Central memory CD4-positive, alpha-beta T cell (primary cell): Measurements from ENCODE around the gene BLACAT1.
A peak's percentile ranks its signal among the peaks of the same experiment; 100 is the strongest.

Experiments used
- DNase-seq: peaks from one replicate; pipeline ENCODE4 v3.0.0; 2022

BLACAT1 gene

GRCh38 chr1:205453466-205453865 is 2.4 kb downstream of the BLACAT1 start:
- DNase-seq = no peak

DNA sequence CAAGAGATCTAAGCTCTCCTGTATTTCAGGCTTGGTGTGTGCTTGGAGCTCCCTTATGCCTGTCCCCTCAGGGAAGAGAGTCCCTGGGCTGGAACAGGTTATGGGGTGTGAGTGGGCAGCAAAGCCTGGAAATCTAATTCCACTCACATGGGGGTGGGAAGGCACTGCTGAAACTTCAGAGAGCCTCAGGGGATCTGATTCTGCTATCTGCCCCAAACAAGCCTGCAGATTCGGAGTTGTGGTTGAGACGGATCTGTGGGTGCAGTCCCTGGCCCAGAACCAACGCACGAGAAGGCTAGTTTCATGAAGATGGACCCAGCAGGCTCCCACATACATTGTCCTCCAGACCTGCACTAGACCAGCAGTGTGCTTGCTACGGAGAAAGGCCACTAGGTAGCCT is 2.9 kb downstream of the BLACAT1 start:
- no peak for DNase-seq

DNA sequence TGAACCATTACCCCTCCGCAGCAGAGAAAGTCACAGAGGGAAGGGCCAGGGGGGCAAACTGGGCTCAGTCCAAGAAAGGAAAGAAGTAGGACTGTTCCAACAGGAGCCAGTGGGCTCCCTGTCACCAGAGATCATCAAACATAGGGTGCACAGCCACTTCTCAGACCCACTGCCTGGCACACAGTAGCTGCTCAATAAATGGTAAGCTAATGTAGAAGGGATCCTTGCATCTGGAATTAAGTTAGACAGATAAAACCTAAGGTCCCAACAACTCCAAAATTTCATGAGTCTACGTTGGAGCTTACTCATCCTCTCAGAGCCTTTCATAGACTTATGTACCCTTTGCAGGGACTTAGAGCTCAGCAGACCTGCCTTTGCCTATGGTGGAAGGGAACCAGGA is 3.5 kb downstream of the BLACAT1 start:
- no peak for DNase-seq

DNA sequence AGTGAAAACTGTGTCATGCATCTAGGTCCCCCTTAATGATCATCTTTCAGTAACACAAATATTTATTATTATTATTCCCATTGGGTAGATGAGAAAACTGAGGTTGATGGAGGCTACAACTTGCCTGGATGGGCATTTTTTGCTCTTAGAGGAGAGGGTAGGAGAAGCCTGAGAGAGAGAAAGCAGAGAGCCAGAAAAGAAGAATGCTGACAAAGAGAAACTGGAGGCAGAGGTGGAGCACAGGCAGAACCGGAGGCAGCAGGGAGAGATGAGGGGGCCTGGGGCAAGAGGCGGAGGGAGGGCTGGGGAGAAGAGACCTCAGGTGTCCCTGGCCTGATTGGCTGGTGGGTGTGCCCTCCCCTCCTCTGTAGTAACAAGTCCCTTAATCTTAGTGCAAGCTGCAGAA is 4.1 kb downstream of the BLACAT1 start:
- no peak for DNase-seq

- DNase-seq = no peak
Observed at GRCh38 chr1:205451202-205451601, 4.6 kb downstream of the BLACAT1 start.

GRCh38 chr1:205450448-205450847 is 5.4 kb downstream of the BLACAT1 start:
- no peak for DNase-seq

- no peak for DNase-seq
Observed at GRCh38 chr1:205449750-205450443, 5.9 kb downstream of the BLACAT1 start.

- no peak for DNase-seq
Observed at GRCh38 chr1:205449254-205449749, 6.5 kb downstream of the BLACAT1 start.

DNA sequence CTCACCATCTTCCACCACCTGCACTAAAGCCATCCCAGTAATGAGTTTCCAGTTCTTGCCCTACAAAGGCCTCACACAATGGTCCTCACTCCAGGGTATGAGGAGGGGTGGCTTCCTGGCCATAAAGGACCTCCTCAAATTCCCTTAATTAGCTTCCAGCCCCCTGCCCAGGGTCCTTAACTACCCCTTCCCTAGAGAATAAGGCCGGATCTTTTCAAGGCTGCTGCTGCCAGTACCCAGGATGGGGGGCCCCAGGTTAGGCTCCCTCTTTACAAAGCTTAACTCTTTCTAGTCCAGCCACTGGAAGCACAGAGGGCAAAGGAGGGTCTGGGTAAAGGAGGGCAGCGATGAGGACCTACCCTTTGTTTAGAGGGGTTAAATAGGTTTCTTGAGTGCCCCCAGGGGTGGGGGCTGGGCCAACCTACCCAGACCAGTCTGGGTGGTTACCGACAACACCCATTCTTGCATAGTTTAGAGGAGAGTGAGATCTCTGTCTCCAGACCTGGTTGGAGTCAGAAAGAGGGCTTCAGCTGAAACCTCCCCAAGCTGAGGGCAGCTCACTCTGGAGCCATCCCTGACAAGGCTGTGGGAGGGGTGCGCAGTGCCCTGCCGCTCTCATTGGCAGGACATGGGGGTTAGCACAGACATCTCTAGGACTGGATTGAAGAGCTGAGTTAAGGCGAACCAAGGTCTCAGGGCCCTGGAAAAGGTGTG is 7.1 kb downstream of the BLACAT1 start:
- DNase-seq = no peak

GRCh38 chr1:205447457-205448341 is 8.1 kb downstream of the BLACAT1 start:
- DNase-seq = no peak

DNA sequence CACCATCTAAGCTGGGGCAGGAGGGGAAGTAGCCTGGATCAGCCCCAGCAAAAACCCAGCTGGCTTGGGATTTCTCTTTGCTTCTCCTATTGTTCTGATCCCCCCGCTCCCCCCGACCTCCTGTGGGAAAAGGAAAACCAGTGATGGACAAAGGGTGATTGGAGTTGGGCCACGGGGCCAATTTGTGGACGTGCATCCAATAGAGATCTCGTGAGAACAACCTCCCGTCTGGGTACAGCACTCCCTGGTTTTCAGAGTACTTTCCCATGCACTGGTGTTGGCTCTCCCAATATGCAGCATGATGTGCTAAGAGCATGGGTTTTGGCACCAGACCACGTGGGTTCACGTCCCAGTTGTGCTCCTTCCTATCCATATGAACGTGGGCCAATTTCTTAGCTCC is 9.0 kb downstream of the BLACAT1 start:
- no peak for DNase-seq

DNA sequence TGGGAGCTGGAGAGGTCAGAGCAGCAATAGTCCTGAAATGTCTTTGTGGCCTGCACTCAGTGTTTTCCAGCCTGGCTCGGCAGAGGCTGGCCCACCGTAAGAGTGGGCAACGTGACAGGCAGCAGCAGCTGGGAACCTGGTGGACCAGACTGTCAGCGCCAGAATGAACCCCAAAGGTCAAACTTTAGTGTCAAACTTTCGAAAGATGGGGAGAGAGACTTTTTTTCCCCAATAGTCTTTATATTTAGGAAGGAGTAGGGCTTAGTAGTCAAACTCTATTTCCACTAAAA is 10.3 kb downstream of the BLACAT1 start:
- no peak for DNase-seq

GRCh38 chr1:205444931-205445645 is 10.8 kb downstream of the BLACAT1 start:
- no peak for DNase-seq

DNA sequence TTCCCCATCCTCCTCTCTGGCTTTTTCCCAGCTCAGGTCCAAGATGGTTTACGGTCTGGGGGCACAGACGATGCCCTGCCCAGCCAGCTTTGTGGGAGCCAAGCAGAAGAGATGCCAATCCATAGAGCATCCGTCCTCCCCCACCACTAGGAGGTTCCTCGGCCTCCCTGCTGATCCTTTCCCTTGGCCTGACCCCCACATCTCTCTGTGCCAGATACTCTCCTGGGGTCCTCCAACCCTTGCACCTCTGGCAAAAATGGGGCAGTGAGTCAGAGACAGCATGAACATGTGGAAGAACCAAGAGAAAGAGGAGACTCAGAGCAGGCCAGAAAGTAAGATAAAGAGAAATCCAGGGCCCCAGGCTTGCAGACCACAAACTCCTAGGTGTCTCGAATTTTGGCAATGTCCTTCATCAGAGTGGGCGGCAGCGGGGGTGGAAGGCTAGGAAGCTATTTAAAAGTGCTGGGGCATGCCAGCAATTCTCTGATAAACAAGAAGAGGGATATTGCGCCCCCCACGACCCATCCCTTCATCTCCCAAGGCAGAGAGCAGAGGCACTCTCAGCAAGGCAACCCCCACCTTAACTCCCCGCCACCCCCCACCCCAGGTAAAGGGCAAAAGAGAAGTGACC is 11.4 kb downstream of the BLACAT1 start:
- no peak for DNase-seq

GRCh38 chr1:205443585-205444299 is 12.1 kb downstream of the BLACAT1 start:
- no peak for DNase-seq

GRCh38 chr1:205442051-205442725 is 13.7 kb downstream of the BLACAT1 start:
- DNase-seq = no peak

DNA sequence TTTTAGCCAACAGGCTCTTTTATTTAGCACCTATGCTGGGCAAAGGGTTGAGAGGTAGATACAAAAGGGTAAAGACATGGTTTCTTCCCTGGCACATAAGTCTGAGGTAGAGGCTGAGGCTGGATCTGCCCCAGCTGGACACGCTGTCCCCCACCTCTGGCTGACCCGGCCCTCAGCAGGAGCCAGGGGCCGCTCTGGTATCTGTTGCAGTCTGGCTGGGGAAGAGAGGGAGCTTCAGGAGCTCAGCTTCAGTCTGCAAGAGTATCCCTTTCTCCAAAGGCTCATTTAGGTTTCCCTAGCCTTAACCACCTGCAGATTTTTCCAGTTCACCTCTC is 14.2 kb downstream of the BLACAT1 start:
- no peak for DNase-seq

- DNase-seq = no peak
Observed at GRCh38 chr1:205441318-205441633, 14.6 kb downstream of the BLACAT1 start.

DNA sequence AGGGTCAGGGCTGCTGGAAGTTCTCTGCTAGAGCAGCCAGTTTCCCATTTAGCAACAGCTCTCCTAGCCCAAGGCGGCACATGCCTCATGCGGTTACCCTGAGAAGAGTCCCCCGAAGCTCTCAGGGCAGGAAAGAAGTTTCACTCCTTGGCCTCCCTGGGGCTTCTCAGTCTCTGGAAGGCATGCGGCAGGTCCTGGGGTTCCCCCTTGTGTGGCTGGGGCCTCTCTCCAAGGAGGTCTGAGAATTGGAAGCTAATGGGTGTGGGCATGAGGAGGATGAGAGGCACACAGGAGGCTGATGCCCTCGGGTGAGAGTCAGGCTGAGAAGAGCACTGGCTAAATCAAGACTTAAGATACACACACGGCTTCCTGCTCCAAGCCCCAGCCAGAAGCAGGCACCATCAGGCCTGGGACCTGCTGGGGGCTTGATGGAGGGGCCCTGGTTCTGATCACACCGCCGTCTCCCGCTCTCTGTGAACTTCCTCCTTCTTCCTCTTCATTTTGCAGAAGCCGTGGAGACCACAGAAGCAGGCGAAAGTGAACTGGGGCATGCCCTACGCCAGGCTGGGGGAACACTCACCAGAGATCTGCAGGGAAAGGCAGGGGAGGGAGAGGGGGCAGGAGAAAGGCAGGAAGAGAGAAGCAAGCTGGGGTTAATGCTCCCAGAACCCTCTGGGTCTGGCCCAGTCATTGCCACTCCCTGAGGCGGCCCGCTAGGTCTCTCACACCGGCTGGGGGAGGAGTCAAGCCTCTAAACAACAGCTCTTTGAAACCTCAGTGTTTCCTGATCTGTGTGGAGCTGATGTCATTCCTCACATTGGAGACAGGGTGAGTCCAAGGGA is 15.1 kb downstream of the BLACAT1 start:
- DNase-seq = peak; percentile 55

GRCh38 chr1:205440121-205440475 is 15.7 kb downstream of the BLACAT1 start:
- no peak for DNase-seq
